ENCODE data around the gene CISH. TPM values are rescaled to one million over a fixed set of nuclear protein-coding genes. Genes with fewer than 3 reads are reported as not detected.

CISH gene
- total RNA-seq, 1 experiment from 2014 or later, result 1.7 TPM

DNA sequence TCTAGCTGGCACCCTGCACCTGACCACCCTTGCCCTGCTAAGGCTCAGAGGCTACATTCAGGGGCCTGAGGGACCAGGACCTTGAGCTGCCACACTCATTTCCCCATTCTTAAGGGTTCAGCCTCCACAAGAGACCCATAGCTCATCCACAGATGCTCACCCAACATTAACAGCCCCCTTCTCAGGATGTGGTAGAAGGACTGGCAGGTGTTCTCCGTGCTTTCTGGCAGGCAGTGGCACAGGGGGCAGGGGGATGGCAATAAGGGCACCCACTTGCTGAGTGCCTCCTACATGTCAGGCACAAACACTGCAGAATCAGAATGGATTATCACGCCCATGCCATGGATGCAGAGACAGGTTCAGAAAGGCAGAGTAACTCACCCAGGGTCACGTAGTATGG is 14.8 kb upstream of the CISH start:
- H3K79me1 ChIP-seq (ENCODE audit: insufficient read depth, low read depth, low read length, poor library complexity, severe bottlenecking), result peaks cover 2% of the 10 kb centered on the region
- H3K79me2 ChIP-seq (ENCODE audit: insufficient read depth, low read length), result 0 out of 2 replicates have a peak, but pooled peaks cover 2% of the 10 kb centered on the region
- H4K20me1 ChIP-seq (ENCODE audit: control insufficient read depth, insufficient read depth, insufficient read length), result no peaks in the 10 kb centered on the region
- H2AFZ ChIP-seq (ENCODE audit: low read length), result no peak overlapping the region
- WGBS (ENCODE audit: extremely low coverage, insufficient read length, low lambda C conversion rate), result no CpG with 5 or more reads among the region's 3 CpGs
- Mint-ChIP-seq H3K27me3 (ENCODE audit: low read depth) (no peaks in the 10 kb centered on the region), H3K4me3 (no peak overlapping the region), H3K27ac (no peak overlapping the region), H3K36me3 (ENCODE audit: insufficient read depth in 1 of 3, low read depth in 3 of 3) (peaks cover 0 to 18% (median 17%) of the 10 kb centered on the region in 3 experiments; a peak in 6 of 7 replicates), H3K9me3 (no peaks in the 10 kb centered on the region), H3K4me1 (peaks cover 54 to 59% of the 10 kb centered on the region in 2 experiments)
- no peak overlapping the region for H3K9ac ChIP-seq (ENCODE audit: extremely low read depth, insufficient read length, low read length)
- no peak overlapping the region for H2AK5ac ChIP-seq (ENCODE audit: insufficient read length, low read length)
- no peak overlapping the region for H3K56ac ChIP-seq (ENCODE audit: insufficient read length, low read depth, low read length)
- no peak overlapping the region for H2BK12ac ChIP-seq (ENCODE audit: insufficient read length, low read depth, low read length)
- H4K8ac ChIP-seq (replicated peaks; ENCODE audit: insufficient read length, low read depth, low read length), result no peak overlapping the region
- H3K27me3 ChIP-seq (ENCODE audit: insufficient read depth, low read length), result no peaks in the 10 kb centered on the region
- no peak for TF ChIP-seq CTCF (conservative IDR thresholded peaks at IDR 0.05)
- H3K9me3 ChIP-seq (ENCODE audit: control insufficient read depth, low read depth, low read length), result no peaks in the 10 kb centered on the region
- no peak overlapping the region for H2BK120ac ChIP-seq (ENCODE audit: low read depth, low read length, poor library complexity, severe bottlenecking)
- H3K27ac ChIP-seq (ENCODE audit: insufficient read length, low read depth, low read length), result no peak overlapping the region
- no peak overlapping the region for H2BK20ac ChIP-seq (ENCODE audit: low read depth, low read length, poor library complexity, severe bottlenecking)
- no peak overlapping the region for H4K91ac ChIP-seq (ENCODE audit: insufficient read length, low read depth, low read length)
- H3K23me2 ChIP-seq (ENCODE audit: insufficient read length, low read depth, low read length, poor library complexity, severe bottlenecking), result no peaks in the 10 kb centered on the region
- no peak overlapping the region for H2BK5ac ChIP-seq (ENCODE audit: insufficient read length, low read length)
- H3K14ac ChIP-seq (ENCODE audit: insufficient read depth, low read length), result no peak overlapping the region
- no peak overlapping the region for H4K5ac ChIP-seq (ENCODE audit: insufficient read length, low read depth, low read length)
- no peak overlapping the region for H3K4me2 ChIP-seq (ENCODE audit: insufficient read depth, insufficient read length, low read length)
- H2BK15ac ChIP-seq (ENCODE audit: low read depth, low read length), result no peak overlapping the region
- no peak overlapping the region for H3K4ac ChIP-seq (ENCODE audit: low read depth, low read length)
- DNase-seq, result no peak
- H3K4me1 ChIP-seq (ENCODE audit: insufficient read depth, low read length), result no peaks in the 10 kb centered on the region; the same call in 1 of the 2 replicates
- H3K18ac ChIP-seq (ENCODE audit: insufficient read length, low read depth, low read length), result no peak overlapping the region
- H3K23ac ChIP-seq (ENCODE audit: insufficient read length, low read depth, low read length), result no peak overlapping the region
- no peak overlapping the region for H3T11ph ChIP-seq (ENCODE audit: low read length)

Measured in H9 (cell line).